Measurements from ENCODE around the gene MRPL49. TPM values are rescaled to one million over a fixed set of nuclear protein-coding genes. Genes with fewer than 3 reads are reported as not detected.

Gene MRPL49
- total and polyA plus RNA-seq, 9 of the 15 experiments (the other 6 are each of a cell fraction or from before 2014, with no cell fraction given), result 74.3 to 132 (median 91.2) TPM

DNA sequence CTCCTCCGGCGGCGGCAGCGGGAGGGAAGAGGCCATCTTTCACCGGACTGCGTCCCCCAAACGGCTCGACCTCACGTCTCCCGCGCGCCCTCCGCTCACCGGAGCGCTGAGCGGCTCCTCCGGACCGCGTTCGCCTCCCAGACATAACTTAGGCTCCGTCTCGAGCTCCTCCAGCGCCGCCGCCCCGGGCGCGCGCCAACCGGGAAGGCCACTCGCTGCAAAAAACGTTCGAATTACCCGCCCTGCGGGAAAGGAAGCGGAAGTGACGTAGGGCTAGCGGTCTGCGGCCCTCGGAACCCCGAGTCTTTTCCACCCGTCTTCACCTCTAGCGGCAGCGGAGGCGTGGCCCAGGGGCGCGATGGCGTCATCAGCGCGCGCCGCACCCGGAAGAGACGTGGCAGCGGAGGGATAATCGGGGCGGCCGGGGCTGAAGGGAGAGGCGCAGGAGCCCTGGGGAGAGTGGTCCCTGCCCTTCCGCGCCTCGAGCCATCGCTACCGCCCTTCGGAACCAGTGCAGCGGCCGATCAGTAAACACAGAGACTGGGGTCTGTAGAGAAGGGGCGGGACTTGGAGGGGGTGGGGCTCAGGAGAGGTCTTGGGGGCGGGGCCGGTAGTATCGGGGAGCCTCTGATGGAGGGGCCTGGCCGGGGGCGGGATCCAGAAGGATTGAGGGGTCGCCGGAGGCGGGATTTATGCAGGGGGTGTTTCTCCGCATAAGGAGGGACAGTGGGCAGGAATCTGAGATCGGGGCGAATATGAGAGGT lies 38.1 kb upstream of the MRPL49 start, which contains the start of the genes CDCA5 and ZFPL1 (continued):
- TF ChIP-seq, protein P1, sequence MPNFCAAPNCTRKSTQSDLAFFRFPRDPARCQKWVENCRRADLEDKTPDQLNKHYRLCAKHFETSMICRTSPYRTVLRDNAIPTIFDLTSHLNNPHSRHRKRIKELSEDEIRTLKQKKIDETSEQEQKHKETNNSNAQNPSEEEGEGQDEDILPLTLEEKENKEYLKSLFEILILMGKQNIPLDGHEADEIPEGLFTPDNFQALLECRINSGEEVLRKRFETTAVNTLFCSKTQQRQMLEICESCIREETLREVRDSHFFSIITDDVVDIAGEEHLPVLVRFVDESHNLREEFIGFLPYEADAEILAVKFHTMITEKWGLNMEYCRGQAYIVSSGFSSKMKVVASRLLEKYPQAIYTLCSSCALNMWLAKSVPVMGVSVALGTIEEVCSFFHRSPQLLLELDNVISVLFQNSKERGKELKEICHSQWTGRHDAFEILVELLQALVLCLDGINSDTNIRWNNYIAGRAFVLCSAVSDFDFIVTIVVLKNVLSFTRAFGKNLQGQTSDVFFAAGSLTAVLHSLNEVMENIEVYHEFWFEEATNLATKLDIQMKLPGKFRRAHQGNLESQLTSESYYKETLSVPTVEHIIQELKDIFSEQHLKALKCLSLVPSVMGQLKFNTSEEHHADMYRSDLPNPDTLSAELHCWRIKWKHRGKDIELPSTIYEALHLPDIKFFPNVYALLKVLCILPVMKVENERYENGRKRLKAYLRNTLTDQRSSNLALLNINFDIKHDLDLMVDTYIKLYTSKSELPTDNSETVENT (CRISPR knock-in tag; IDR thresholded peaks at IDR 0.05), result peak; percentile 69; the same call in 1 of the 2 replicates
- TF ChIP-seq SMAD3 (CRISPR knock-in tag; conservative IDR thresholded peaks at IDR 0.05) (peak; percentile 20; the same call in 1 of the 2 replicates), CBX3 (IDR thresholded peaks at IDR 0.05; ENCODE audit: borderline replicate concordance in 1 of 2, low read length in 2 of 2) (no peak; a peak in 1 of 3 replicates), LCOR (CRISPR knock-in tag; IDR thresholded peaks at IDR 0.05) (peak; percentile 46; the same call in 1 of the 2 replicates), ZKSCAN1 (IDR thresholded peaks at IDR 0.05; ENCODE audit: low read depth, low read length) (0 out of 2 replicates have a peak, but pooled peaks have one; percentile 37), BHLHE40 (IDR thresholded peaks at IDR 0.05; ENCODE audit: low read length) (peak; percentile 47), ZNF239 (CRISPR knock-in tag; IDR thresholded peaks at IDR 0.05) (no peak), TFAP4 (CRISPR knock-in tag; IDR thresholded peaks at IDR 0.05; ENCODE audit: borderline replicate concordance) (peak; percentile 86), COPS2 (conservative IDR thresholded peaks at IDR 0.05) (no peak), ZFP30 (CRISPR knock-in tag; IDR thresholded peaks at IDR 0.05; ENCODE audit: borderline replicate concordance) (no peak), JUN (IDR thresholded peaks at IDR 0.05; ENCODE audit: borderline replicate concordance, low read depth, low read length) (peak; percentile 68; the same call in 1 of the 2 replicates), JUN (CRISPR knock-in tag; IDR thresholded peaks at IDR 0.05; ENCODE audit: borderline replicate concordance) (no peak), SMC3 (conservative IDR thresholded peaks at IDR 0.05; ENCODE audit: insufficient read depth, low read depth, low read length) (0 out of 2 replicates have a peak, but pooled peaks have one; percentile 18), HNRNPK (IDR thresholded peaks at IDR 0.05; ENCODE audit: low read depth, low read length, poor library complexity, severe bottlenecking) (no peak), MITF (IDR thresholded peaks at IDR 0.05) (no peak), TRIM25 (IDR thresholded peaks at IDR 0.05; ENCODE audit: borderline replicate concordance) (no peak), TSC22D4 (tag; IDR thresholded peaks at IDR 0.05) (no peak)
- TF ChIP-seq, protein P2, sequence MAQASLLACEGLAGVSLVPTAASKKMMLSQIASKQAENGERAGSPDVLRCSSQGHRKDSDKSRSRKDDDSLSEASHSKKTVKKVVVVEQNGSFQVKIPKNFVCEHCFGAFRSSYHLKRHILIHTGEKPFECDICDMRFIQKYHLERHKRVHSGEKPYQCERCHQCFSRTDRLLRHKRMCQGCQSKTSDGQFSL (CRISPR knock-in tag; IDR thresholded peaks at IDR 0.05), result 0 out of 2 replicates have a peak, but pooled peaks have one; percentile 33
- TF ChIP-seq, protein P2 (tag; IDR thresholded peaks at IDR 0.05), result no peak
